Ishikawa (cell line): ENCODE results near the gene SYNC.

ENCODE experiments used
- CEBPB ChIP-seq: IDR thresholded peaks from 2 replicates; pipeline ENCODE4 v1.6.1; 2012
- CREB1 ChIP-seq: IDR thresholded peaks from 2 replicates; pipeline ENCODE4 v1.6.1; 2012; ENCODE audit warnings: low read depth
- EGR1 ChIP-seq: IDR thresholded peaks from 2 replicates; pipeline ENCODE4 v1.6.1; 2012
- EP300 ChIP-seq: IDR thresholded peaks from 2 replicates; pipeline ENCODE4 v1.6.1; 2012; ENCODE audit warnings: borderline replicate concordance
- FOXM1 ChIP-seq: IDR thresholded peaks from 2 replicates; pipeline ENCODE4 v1.6.1; 2012; ENCODE audit warnings: low read depth, borderline replicate concordance
- NFIC ChIP-seq: IDR thresholded peaks from 2 replicates; pipeline ENCODE4 v1.6.1; 2012
- RAD21 ChIP-seq: IDR thresholded peaks from 2 replicates; pipeline ENCODE4 v1.6.1; 2012; ENCODE audit warnings: low read depth
- TAF1 ChIP-seq: IDR thresholded peaks from 2 replicates; pipeline ENCODE4 v1.6.1; 2012; ENCODE audit warnings: low read depth, mild to moderate bottlenecking
- TCF12 ChIP-seq: IDR thresholded peaks from 2 replicates; pipeline ENCODE4 v1.6.1; 2012; ENCODE audit warnings: low read depth
- TEAD4 ChIP-seq: IDR thresholded peaks from 2 replicates; pipeline ENCODE4 v1.6.1; 2012
- YY1 ChIP-seq: IDR thresholded peaks from 2 replicates; pipeline ENCODE4 v1.6.1; 2012; ENCODE audit warnings: low read depth
- ZBTB7A ChIP-seq: IDR thresholded peaks from 2 replicates; pipeline ENCODE4 v1.6.1; 2012; ENCODE audit warnings: low read depth
- TF ChIP-seq, protein P1 (sequence below): IDR thresholded peaks from 2 replicates; pipeline ENCODE4 v1.6.1; 2012; ENCODE audit warnings: low read depth, mild to moderate bottlenecking
- TF ChIP-seq, protein P2 (sequence below): IDR thresholded peaks from 2 replicates; pipeline ENCODE4 v1.6.1; 2012
- TF ChIP-seq, protein P3 (sequence below): IDR thresholded peaks from 2 replicates; pipeline ENCODE4 v1.6.1; 2012

SYNC gene

DNA sequence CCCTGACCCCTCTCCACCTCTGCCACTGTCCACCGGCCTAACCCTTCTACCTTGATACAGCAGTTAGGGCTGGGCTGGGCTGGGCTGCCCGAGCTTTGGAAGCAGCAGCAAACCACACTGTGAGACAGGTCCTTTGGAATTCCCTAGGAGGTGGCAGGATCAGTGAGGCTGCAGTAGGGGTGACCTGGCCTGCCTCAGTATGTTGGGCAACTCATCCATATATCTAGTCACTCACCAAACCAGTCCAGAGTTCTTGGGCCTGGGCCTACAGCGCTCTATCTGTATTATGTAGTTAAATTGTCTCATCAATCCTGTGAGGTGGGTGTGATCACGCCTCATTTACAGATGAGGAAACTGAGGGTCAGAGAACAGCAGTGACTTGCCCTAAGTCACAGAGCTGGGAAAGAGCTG, 13.3 kb upstream of the SYNC start:
- no peak for TF ChIP-seq RAD21
- no peak for TF ChIP-seq FOXM1
- TF ChIP-seq, protein P1, sequence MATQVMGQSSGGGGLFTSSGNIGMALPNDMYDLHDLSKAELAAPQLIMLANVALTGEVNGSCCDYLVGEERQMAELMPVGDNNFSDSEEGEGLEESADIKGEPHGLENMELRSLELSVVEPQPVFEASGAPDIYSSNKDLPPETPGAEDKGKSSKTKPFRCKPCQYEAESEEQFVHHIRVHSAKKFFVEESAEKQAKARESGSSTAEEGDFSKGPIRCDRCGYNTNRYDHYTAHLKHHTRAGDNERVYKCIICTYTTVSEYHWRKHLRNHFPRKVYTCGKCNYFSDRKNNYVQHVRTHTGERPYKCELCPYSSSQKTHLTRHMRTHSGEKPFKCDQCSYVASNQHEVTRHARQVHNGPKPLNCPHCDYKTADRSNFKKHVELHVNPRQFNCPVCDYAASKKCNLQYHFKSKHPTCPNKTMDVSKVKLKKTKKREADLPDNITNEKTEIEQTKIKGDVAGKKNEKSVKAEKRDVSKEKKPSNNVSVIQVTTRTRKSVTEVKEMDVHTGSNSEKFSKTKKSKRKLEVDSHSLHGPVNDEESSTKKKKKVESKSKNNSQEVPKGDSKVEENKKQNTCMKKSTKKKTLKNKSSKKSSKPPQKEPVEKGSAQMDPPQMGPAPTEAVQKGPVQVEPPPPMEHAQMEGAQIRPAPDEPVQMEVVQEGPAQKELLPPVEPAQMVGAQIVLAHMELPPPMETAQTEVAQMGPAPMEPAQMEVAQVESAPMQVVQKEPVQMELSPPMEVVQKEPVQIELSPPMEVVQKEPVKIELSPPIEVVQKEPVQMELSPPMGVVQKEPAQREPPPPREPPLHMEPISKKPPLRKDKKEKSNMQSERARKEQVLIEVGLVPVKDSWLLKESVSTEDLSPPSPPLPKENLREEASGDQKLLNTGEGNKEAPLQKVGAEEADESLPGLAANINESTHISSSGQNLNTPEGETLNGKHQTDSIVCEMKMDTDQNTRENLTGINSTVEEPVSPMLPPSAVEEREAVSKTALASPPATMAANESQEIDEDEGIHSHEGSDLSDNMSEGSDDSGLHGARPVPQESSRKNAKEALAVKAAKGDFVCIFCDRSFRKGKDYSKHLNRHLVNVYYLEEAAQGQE, result no peak
- TF ChIP-seq, protein P2, sequence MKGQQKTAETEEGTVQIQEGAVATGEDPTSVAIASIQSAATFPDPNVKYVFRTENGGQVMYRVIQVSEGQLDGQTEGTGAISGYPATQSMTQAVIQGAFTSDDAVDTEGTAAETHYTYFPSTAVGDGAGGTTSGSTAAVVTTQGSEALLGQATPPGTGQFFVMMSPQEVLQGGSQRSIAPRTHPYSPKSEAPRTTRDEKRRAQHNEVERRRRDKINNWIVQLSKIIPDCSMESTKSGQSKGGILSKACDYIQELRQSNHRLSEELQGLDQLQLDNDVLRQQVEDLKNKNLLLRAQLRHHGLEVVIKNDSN, result no peak
- TF ChIP-seq EP300, result no peak
- no peak for TF ChIP-seq TAF1
- no peak for TF ChIP-seq TEAD4
- TF ChIP-seq CREB1, result no peak
- TF ChIP-seq NFIC, result no peak
- no peak for TF ChIP-seq EGR1
- TF ChIP-seq CEBPB, result no peak
- no peak for TF ChIP-seq TCF12
- TF ChIP-seq, protein P3, sequence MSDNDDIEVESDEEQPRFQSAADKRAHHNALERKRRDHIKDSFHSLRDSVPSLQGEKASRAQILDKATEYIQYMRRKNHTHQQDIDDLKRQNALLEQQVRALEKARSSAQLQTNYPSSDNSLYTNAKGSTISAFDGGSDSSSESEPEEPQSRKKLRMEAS, result no peak
- TF ChIP-seq YY1, result no peak

DNA sequence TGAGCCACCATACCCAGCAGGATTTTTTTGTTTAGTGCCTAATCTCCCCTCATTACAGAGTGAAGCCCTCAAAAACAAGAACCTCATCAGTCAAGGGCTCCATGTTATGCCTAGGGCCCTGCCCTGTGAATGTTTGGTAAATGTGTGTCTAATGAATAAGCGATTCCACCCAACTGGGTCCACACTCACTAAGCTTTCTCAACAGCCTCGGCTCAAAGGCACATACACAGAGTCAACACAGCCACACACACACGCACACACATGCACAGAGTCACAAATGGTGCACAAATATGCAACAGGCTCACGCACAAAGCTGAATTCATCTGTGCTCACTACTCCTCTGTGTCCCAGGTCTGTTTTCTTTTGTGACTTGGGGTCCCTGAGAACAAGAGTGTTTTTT, 11.7 kb upstream of the SYNC start:
- no peak for TF ChIP-seq FOXM1
- TF ChIP-seq TCF12, result no peak
- TF ChIP-seq EGR1, result no peak
- TF ChIP-seq EP300, result no peak
- no peak for TF ChIP-seq CEBPB
- TF ChIP-seq, protein P2, result no peak
- no peak for TF ChIP-seq TEAD4
- no peak for TF ChIP-seq CREB1

DNA sequence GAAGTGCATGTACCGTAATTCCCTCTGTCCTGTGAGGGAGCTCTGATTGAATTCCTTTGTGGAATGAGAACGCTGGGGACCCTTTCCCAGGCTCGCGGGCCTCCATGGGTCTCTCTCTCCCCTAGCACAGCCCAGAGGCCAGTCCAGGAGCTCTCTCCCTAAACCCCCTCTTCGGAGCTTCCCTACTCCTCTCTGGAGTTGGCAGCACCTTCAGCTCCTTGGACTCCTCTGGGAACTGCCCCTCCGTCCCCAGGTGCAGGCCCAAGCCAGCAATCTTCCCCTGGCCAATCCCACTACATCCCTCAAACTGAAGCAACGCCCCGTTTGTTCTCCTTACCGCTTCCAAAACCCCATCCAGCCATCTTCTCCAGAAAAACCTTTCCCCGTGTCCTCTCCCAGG, 10.5 kb upstream of the SYNC start:
- TF ChIP-seq TCF12 (no peak), NFIC (no peak), TAF1 (no peak), RAD21 (no peak), EP300 (no peak), YY1 (no peak)
- TF ChIP-seq, protein P3, result no peak
- TF ChIP-seq, protein P1, result no peak
- TF ChIP-seq, protein P2, result no peak

DNA sequence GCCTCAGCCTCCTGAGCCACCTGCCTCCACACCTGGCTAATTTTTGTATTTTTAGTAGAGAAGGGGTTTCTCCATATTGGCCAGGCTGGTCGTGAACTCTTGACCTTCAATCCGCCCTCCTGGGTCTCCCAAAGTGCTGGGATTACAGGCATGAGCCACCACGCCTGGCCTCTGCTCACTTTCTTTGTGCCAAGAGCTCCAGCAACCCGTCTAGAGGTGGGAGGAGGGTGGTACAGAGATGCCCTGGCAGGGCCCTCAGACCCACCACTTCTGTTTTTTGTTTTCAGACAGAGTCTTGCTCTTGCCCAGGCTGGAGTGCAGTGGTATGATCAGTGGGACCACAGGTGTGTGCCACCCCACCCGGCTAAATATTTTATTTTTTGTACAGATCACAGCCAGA, 6.9 kb upstream of the SYNC start:
- no peak for TF ChIP-seq YY1
- TF ChIP-seq, protein P1, result no peak
- TF ChIP-seq ZBTB7A, result no peak
- TF ChIP-seq, protein P3, result no peak
- no peak for TF ChIP-seq EGR1
- no peak for TF ChIP-seq CEBPB
- TF ChIP-seq EP300, result no peak
- TF ChIP-seq NFIC, result no peak
- TF ChIP-seq TEAD4, result no peak
- no peak for TF ChIP-seq FOXM1

DNA sequence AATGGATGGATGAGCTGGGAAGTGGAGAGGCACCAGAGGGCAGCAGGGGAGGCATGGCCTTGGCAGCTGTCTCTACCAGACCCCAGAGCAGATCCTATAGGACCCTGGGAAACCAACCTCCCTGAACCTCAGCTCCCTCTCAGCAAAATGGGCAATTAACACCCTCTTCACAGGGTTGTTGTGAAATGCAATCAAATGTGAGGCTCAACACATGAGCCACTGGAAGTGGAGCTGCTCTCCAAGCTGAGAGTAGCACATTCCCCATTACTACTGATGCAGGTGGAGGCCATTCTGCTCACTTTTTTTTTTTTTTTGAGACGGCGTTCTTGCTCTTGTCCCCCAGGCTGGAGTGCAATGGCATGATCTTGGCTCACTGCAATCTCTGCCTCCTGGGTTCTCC, 6.5 kb upstream of the SYNC start:
- TF ChIP-seq EGR1 (no peak), TAF1 (no peak), EP300 (no peak), RAD21 (no peak), CREB1 (no peak), YY1 (no peak)
- TF ChIP-seq, protein P2, result no peak
- TF ChIP-seq, protein P1, result no peak
